HepG2 (cell line): Measurements from ENCODE around the gene COQ5. TPM values are rescaled to one million over a fixed set of nuclear protein-coding genes. Genes with fewer than 3 reads are reported as not detected.
A peak's percentile ranks its signal among the peaks of the same experiment; 100 is the strongest.

Experiments
- FOXA1 ChIP-seq, 2 experiments: fragments of 450-650 bp in 1 of 2; sonication (generic) in 1 of 2; formaldehyde crosslinking in 1 of 2; IDR thresholded peaks; 2 replicates each; pipeline versions ENCODE4 v1.4.0 to v1.6.1; 2016 to 2020; ENCODE audit warnings: missing genetic modification reagents in 1 of 2
- FOXA3 ChIP-seq: IDR thresholded peaks from 2 replicates; pipeline ENCODE4 v1.6.1; 2016; ENCODE audit warnings: missing genetic modification reagents, missing compliant biosample characterization
- HDAC2 ChIP-seq: sonication (generic); formaldehyde crosslinking; IDR thresholded peaks from 2 replicates; pipeline ENCODE4 v1.4.0; 2020; ENCODE audit warnings: missing genetic modification reagents
- HDAC6 ChIP-seq: fragments of 200-600 bp; sonication (generic); IDR thresholded peaks from 2 replicates; pipeline ENCODE4 v1.7.0; 2017; ENCODE audit warnings: mild to moderate bottlenecking, antibody characterized with exemption, low read length, low read depth
- HNRNPLL ChIP-seq: fragments of 200-400 bp; formaldehyde crosslinking; IDR thresholded peaks from 2 replicates; pipeline ENCODE4 v1.6.1; 2017; ENCODE audit warnings: mild to moderate bottlenecking, low read depth, low read length; ENCODE audit not compliant: poor library complexity, severe bottlenecking
- KDM5A ChIP-seq: fragments of 200-600 bp; sonication (generic); IDR thresholded peaks from 2 replicates; pipeline ENCODE4 v1.7.0; 2018; ENCODE audit warnings: antibody characterized with exemption, mild to moderate bottlenecking, low read length, borderline replicate concordance
- NR2C2 ChIP-seq: sonication (generic); formaldehyde crosslinking; IDR thresholded peaks from 2 replicates; pipeline ENCODE4 v1.4.0; 2020; ENCODE audit warnings: missing genetic modification reagents, mild to moderate bottlenecking, moderate library complexity, borderline replicate concordance
- NRL ChIP-seq: sonication (generic); formaldehyde crosslinking; IDR thresholded peaks from 2 replicates; pipeline ENCODE4 v1.5.0; 2020; ENCODE audit warnings: missing genetic modification reagents, mild to moderate bottlenecking, moderate library complexity, borderline replicate concordance
- ONECUT2 ChIP-seq: sonication (generic); formaldehyde crosslinking; IDR thresholded peaks from 2 replicates; pipeline ENCODE4 v1.4.0; 2020; ENCODE audit warnings: missing genetic modification reagents
- SIN3A ChIP-seq: IDR thresholded peaks from 2 replicates; pipeline ENCODE4 v1.6.1; 2011; ENCODE audit warnings: low read depth, mild to moderate bottlenecking, control low read depth, low read length, borderline replicate concordance
- SIX4 ChIP-seq: sonication (generic); formaldehyde crosslinking; IDR thresholded peaks from 2 replicates; pipeline ENCODE4 v1.4.0; 2020; ENCODE audit warnings: missing genetic modification reagents
- TAF15 ChIP-seq: fragments of 200-400 bp; formaldehyde crosslinking; IDR thresholded peaks from one replicate; pipeline ENCODE4 v1.6.1; 2018; ENCODE audit warnings: mild to moderate bottlenecking, low read depth, low read length; ENCODE audit not compliant: poor library complexity, severe bottlenecking
- ZEB1 ChIP-seq: IDR thresholded peaks from 2 replicates; pipeline ENCODE4 v1.6.1; 2012; ENCODE audit warnings: mild to moderate bottlenecking, low read depth, inconsistent platforms; ENCODE audit not compliant: insufficient replicate concordance
- ZNF264 ChIP-seq: sonication (generic); formaldehyde crosslinking; IDR thresholded peaks from 2 replicates; pipeline ENCODE4 v1.4.0; 2020; ENCODE audit warnings: missing genetic modification reagents
- ZNF546 ChIP-seq: sonication (generic); formaldehyde crosslinking; conservative IDR thresholded peaks from 2 replicates; pipeline ENCODE4 v1.8.1; 2023; ENCODE audit warnings: mild to moderate bottlenecking, missing genetic modification reagents
- ZNF550 ChIP-seq: sonication (generic); formaldehyde crosslinking; IDR thresholded peaks from 2 replicates; pipeline ENCODE4 v1.4.0; 2020; ENCODE audit warnings: mild to moderate bottlenecking, missing genetic modification reagents, borderline replicate concordance
- ZNF562 ChIP-seq: sonication (generic); formaldehyde crosslinking; IDR thresholded peaks from 2 replicates; pipeline ENCODE4 v1.8.0; 2022; ENCODE audit warnings: missing genetic modification reagents, borderline replicate concordance
- ZNF569 ChIP-seq: sonication (generic); formaldehyde crosslinking; IDR thresholded peaks from 2 replicates; pipeline ENCODE4 v1.5.0; 2020; ENCODE audit warnings: mild to moderate bottlenecking, missing genetic modification reagents, moderate library complexity, borderline replicate concordance
- ZNF7 ChIP-seq: IDR thresholded peaks from 2 replicates; pipeline ENCODE4 v1.6.1; 2016; ENCODE audit warnings: missing biosample characterization, missing genetic modification reagents
- ZNF737 ChIP-seq: sonication (generic); formaldehyde crosslinking; IDR thresholded peaks from 2 replicates; pipeline ENCODE4 v1.5.0; 2020; ENCODE audit warnings: missing genetic modification reagents, mild to moderate bottlenecking, borderline replicate concordance
- ZNF777 ChIP-seq: sonication (generic); formaldehyde crosslinking; IDR thresholded peaks from 2 replicates; pipeline ENCODE4 v1.4.0; 2020; ENCODE audit warnings: missing genetic modification reagents
- ZNF883 ChIP-seq: sonication (generic); formaldehyde crosslinking; IDR thresholded peaks from 2 replicates; pipeline ENCODE4 v1.5.1; 2020; ENCODE audit warnings: mild to moderate bottlenecking, missing genetic modification reagents; ENCODE audit errors: not compliant biosample characterization
- polyA plus RNA-seq, 8 experiments: library from polyadenylated mRNA; depleted of rRNA in 3 of 8; stranded (reverse) in 7 of 8; unstranded in 1 of 8; fragments of >200 nt; fragmentation: Illumina TruSeq in 4 of 8; extraction: Trizol in 4 of 8; gene quantifications; 2 replicates each; pipeline versions ENCODE4 v1.2.1 to v1.2.3, GENCODE V29; 2011 to 2016; ENCODE audit warnings: low read depth in 4 of 8, missing spikeins in 1 of 8, mixed read lengths in 1 of 8; ENCODE audit not compliant: insufficient read depth in 1 of 8
- total RNA-seq, 5 experiments: library from RNA; depleted of rRNA; stranded (reverse); fragments of >200 nt; fragmentation: Illumina TruSeq; extraction: Trizol; gene quantifications; 2 replicates each; pipeline ENCODE4 v1.2.3, GENCODE V29; 2016; ENCODE audit warnings: low read depth in 1 of 5
- TF ChIP-seq, protein P1 (sequence below): sonication (generic); formaldehyde crosslinking; IDR thresholded peaks from 2 replicates; pipeline ENCODE4 v1.5.0; 2020; ENCODE audit warnings: mild to moderate bottlenecking, missing genetic modification reagents, borderline replicate concordance
- TF ChIP-seq, protein P2 (sequence below): sonication (generic); formaldehyde crosslinking; IDR thresholded peaks from 2 replicates; pipeline ENCODE4 v1.5.0; 2020; ENCODE audit warnings: mild to moderate bottlenecking, missing genetic modification reagents
- TF ChIP-seq, protein P3 (sequence below): sonication (generic); formaldehyde crosslinking; IDR thresholded peaks from 2 replicates; pipeline ENCODE4 v1.8.0; 2022; ENCODE audit warnings: mild to moderate bottlenecking, missing genetic modification reagents, moderate library complexity

The COQ5 gene
- total and polyA plus RNA-seq, 2 of the 13 experiments (the other 11 are each of a cell fraction or from before 2014, with no cell fraction given): 36.4 to 41.5 TPM

DNA sequence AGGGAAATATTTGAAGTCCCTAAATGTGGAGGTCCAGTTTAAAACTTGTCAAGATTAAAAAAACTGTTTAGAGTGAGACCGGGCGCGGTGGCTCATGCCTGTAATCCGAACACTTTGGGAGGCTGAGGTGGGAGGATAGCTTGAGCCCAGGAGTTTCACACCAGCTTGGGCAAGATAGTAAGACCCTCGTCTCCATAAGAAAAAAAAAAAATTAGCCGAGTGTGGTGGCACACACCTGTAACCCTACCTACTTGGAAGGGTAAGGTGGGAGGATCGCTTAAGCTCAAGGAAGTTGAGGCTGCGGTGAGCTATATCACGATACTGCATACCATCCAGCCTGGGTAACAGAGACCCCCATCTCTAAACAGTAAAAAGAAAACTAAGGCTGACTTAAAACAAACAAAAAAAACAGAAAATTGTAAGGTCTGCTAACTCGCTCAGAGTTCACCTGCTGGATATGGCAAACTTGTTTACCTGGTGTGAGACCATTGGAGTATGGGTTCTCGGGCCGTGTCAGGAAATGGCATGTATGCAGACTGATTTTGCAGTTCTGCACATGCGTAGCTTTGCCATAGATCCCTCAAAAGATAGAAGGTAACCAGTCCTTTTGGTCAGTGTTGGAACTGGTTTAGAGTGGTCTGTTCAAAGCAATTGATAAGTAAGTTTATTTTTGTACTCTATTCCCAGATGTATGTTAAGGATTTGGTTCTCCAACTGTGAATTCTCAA is 7.3 kb upstream of the COQ5 start (continued):
- TF ChIP-seq, protein P1, sequence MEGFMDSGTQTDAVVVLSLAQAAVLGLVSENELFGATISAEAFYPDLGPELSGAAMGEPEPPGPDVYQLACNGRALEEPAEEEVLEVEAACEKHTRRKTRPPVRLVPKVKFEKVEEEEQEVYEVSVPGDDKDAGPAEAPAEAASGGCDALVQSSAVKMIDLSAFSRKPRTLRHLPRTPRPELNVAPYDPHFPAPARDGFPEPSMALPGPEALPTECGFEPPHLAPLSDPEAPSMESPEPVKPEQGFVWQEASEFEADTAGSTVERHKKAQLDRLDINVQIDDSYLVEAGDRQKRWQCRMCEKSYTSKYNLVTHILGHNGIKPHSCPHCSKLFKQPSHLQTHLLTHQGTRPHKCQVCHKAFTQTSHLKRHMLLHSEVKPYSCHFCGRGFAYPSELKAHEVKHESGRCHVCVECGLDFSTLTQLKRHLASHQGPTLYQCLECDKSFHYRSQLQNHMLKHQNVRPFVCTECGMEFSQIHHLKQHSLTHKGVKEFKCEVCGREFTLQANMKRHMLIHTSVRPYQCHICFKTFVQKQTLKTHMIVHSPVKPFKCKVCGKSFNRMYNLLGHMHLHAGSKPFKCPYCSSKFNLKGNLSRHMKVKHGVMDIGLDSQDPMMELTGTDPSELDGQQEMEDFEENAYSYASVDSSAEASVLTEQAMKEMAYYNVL (CRISPR knock-in tag): no peak
- TF ChIP-seq ZNF546 (CRISPR knock-in tag) (no peak), TAF15 (no peak), KDM5A (no peak), NR2C2 (CRISPR knock-in tag) (no peak), ZNF264 (CRISPR knock-in tag) (no peak), SIN3A (0 out of 2 replicates have a peak, but pooled peaks have one; percentile 37), ZNF569 (CRISPR knock-in tag) (no peak), HDAC6 (no peak), ZNF883 (no peak), HDAC2 (no peak; the same call in 1 of the 2 replicates), SIX4 (CRISPR knock-in tag) (no peak), NRL (no peak), ZEB1 (peak; percentile 36), HNRNPLL (no peak), ZNF737 (CRISPR knock-in tag) (no peak), ZNF562 (CRISPR knock-in tag) (no peak), ZNF7 (CRISPR knock-in tag) (no peak), ONECUT2 (CRISPR knock-in tag) (no peak), ZNF550 (CRISPR knock-in tag) (no peak), FOXA3 (CRISPR knock-in tag) (peak; percentile 47; the same call in 1 of the 2 replicates), ZNF777 (no peak), FOXA1 (IDR thresholded peaks at IDR 0.05) (no peak), FOXA1 (CRISPR knock-in tag; IDR thresholded peaks at IDR 0.05) (0 out of 2 replicates have a peak, but pooled peaks have one; percentile 15)
- TF ChIP-seq, protein P2, sequence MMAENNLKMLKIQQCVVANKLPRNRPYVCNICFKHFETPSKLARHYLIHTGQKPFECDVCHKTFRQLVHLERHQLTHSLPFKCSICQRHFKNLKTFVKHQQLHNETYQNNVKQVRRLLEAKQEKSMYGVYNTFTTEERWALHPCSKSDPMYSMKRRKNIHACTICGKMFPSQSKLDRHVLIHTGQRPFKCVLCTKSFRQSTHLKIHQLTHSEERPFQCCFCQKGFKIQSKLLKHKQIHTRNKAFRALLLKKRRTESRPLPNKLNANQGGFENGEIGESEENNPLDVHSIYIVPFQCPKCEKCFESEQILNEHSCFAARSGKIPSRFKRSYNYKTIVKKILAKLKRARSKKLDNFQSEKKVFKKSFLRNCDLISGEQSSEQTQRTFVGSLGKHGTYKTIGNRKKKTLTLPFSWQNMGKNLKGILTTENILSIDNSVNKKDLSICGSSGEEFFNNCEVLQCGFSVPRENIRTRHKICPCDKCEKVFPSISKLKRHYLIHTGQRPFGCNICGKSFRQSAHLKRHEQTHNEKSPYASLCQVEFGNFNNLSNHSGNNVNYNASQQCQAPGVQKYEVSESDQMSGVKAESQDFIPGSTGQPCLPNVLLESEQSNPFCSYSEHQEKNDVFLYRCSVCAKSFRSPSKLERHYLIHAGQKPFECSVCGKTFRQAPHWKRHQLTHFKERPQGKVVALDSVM (CRISPR knock-in tag): peak; percentile 74; the same call in 1 of the 2 replicates
- TF ChIP-seq, protein P3, sequence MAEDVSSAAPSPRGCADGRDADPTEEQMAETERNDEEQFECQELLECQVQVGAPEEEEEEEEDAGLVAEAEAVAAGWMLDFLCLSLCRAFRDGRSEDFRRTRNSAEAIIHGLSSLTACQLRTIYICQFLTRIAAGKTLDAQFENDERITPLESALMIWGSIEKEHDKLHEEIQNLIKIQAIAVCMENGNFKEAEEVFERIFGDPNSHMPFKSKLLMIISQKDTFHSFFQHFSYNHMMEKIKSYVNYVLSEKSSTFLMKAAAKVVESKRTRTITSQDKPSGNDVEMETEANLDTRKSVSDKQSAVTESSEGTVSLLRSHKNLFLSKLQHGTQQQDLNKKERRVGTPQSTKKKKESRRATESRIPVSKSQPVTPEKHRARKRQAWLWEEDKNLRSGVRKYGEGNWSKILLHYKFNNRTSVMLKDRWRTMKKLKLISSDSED: no peak
